SU-DHL-6 (cell line): ENCODE results near the gene CTSK.

Experiments used
- H2AFZ ChIP-seq: fragments of 200-600 bp; sonication (generic); 2 replicates; pipeline ENCODE4 v1.6.1; 2014; ENCODE audit warnings: low read depth, mild to moderate bottlenecking, moderate library complexity, mixed read lengths, antibody characterized with exemption, low read length; ENCODE audit not compliant: severe bottlenecking
- H3F3A ChIP-seq: fragments of 200-600 bp; shearing (Covaris generic); 2 replicates; pipeline ENCODE4 v1.6.0; 2016; ENCODE audit warnings: antibody characterized with exemption, mild to moderate bottlenecking; ENCODE audit not compliant: insufficient read depth
- H3K27ac ChIP-seq: fragments of 200-600 bp; sonication (generic); 2 replicates; pipeline ENCODE4 v1.5.1; 2016; ENCODE audit warnings: low read depth, mild to moderate bottlenecking, low read length, moderate library complexity, mixed read lengths
- H3K27me3 ChIP-seq: fragments of 200-600 bp; sonication (generic), shearing (Covaris generic); 2 replicates; pipeline ENCODE4 v1.6.0; 2014; ENCODE audit warnings: mild to moderate bottlenecking, low read length
- H3K36me3 ChIP-seq: fragments of 200-600 bp; sonication (generic); 2 replicates; pipeline ENCODE4 v1.6.1; 2014; ENCODE audit warnings: mild to moderate bottlenecking, low read length, mixed read lengths
- H3K4me2 ChIP-seq: fragments of 300-600, 200-600 bp; shearing (Covaris generic), sonication (generic); 2 replicates; pipeline ENCODE4 v1.6.0; 2014; ENCODE audit warnings: low read length, low read depth, mild to moderate bottlenecking; ENCODE audit not compliant: poor library complexity, severe bottlenecking
- H3K4me3 ChIP-seq: fragments of 200-600 bp; sonication (generic); 2 replicates; pipeline ENCODE4 v1.5.1; 2014; ENCODE audit warnings: antibody characterized with exemption, low read length, mild to moderate bottlenecking, mixed read lengths; ENCODE audit not compliant: insufficient read depth, poor library complexity, severe bottlenecking
- H3K79me2 ChIP-seq: fragments of 200-600 bp; sonication (generic); 2 replicates; pipeline ENCODE4 v1.6.1; 2014; ENCODE audit warnings: mild to moderate bottlenecking, low read length, moderate library complexity; ENCODE audit not compliant: insufficient read depth
- H3K9ac ChIP-seq: fragments of 200-600 bp; sonication (generic); 2 replicates; pipeline ENCODE4 v1.7.0; 2014; ENCODE audit warnings: mild to moderate bottlenecking, low read length
- H3K9me2 ChIP-seq: fragments of 200-600 bp; sonication (generic); replicated peaks from 2 replicates; pipeline ENCODE4 v1.6.1; 2014; ENCODE audit warnings: low read length; ENCODE audit not compliant: insufficient read depth
- H3K9me3 ChIP-seq: fragments of 200-600 bp; sonication (generic); 2 replicates; pipeline ENCODE4 v1.6.1; 2014; ENCODE audit warnings: low read length, mixed read lengths; ENCODE audit not compliant: insufficient read depth
- H4K20me1 ChIP-seq: fragments of 200-600 bp; sonication (generic); 2 replicates; pipeline ENCODE4 v1.6.1; 2014; ENCODE audit warnings: low read depth, mild to moderate bottlenecking, antibody characterized with exemption, low read length, moderate library complexity, mixed read lengths
- CTCF ChIP-seq: fragments of 200-600 bp; sonication (generic); IDR thresholded peaks from one replicate; pipeline ENCODE4 v1.5.1; 2017; ENCODE audit warnings: antibody characterized with exemption, mild to moderate bottlenecking, low read length, moderate library complexity; ENCODE audit not compliant: insufficient read depth, poor library complexity, severe bottlenecking
- EZH2phosphoT487 ChIP-seq: fragments of 200-600 bp; sonication (generic), shearing (Covaris generic); conservative IDR thresholded peaks from 2 replicates; pipeline ENCODE4 v1.6.1; 2018; ENCODE audit warnings: mild to moderate bottlenecking, antibody characterized with exemption, low read length, moderate library complexity, mixed read lengths

Gene CTSK

GRCh38 chr1:150820730-150821512, 12.9 kb upstream of the CTSK start:
- peaks cover 7% of the 10 kb centered on the region; the same call in 1 of the 2 replicates for H3K36me3 ChIP-seq
- H3K9me2 ChIP-seq, result no peaks in the 10 kb centered on the region
- H2AFZ ChIP-seq, result no peak overlapping the region
- no peaks in the 10 kb centered on the region for H3K79me2 ChIP-seq
- H4K20me1 ChIP-seq, result no peaks in the 10 kb centered on the region
- no peak overlapping the region for H3K9ac ChIP-seq
- no peak overlapping the region for H3K4me2 ChIP-seq
- TF ChIP-seq EZH2phosphoT487, result no peak
- no peak overlapping the region for H3K27ac ChIP-seq
- no peak overlapping the region for H3K4me3 ChIP-seq
- H3K27me3 ChIP-seq, result no peaks in the 10 kb centered on the region
- H3F3A ChIP-seq, result no peaks in the 10 kb centered on the region
- H3K9me3 ChIP-seq, result no peaks in the 10 kb centered on the region

- TF ChIP-seq CTCF, result no peak
- TF ChIP-seq EZH2phosphoT487, result no peak
- Histone ChIP-seq H2AFZ (no peak overlapping the region), H3F3A (no peaks in the 10 kb centered on the region), H4K20me1 (no peaks in the 10 kb centered on the region), H3K4me2 (no peak overlapping the region), H3K79me2 (no peaks in the 10 kb centered on the region), H3K9me2 (no peaks in the 10 kb centered on the region), H3K36me3 (no peaks in the 10 kb centered on the region; the same call in 1 of the 2 replicates), H3K9ac (no peak overlapping the region), H3K9me3 (no peaks in the 10 kb centered on the region), H3K4me3 (no peak overlapping the region), H3K27me3 (no peaks in the 10 kb centered on the region), H3K27ac (no peak overlapping the region)
Observed at GRCh38 chr1:150815871-150816270, 7.8 kb upstream of the CTSK start.

- Histone ChIP-seq H4K20me1 (no peaks in the 10 kb centered on the region), H3K27ac (no peak overlapping the region), H3K9me3 (no peaks in the 10 kb centered on the region), H3K9ac (no peak overlapping the region), H3K36me3 (no peaks in the 10 kb centered on the region; the same call in 1 of the 2 replicates), H3K9me2 (no peaks in the 10 kb centered on the region), H3K4me3 (no peak overlapping the region), H3F3A (no peaks in the 10 kb centered on the region), H2AFZ (no peak overlapping the region), H3K4me2 (no peak overlapping the region), H3K79me2 (no peaks in the 10 kb centered on the region), H3K27me3 (no peaks in the 10 kb centered on the region)
- no peak for TF ChIP-seq CTCF
- no peak for TF ChIP-seq EZH2phosphoT487
Observed at GRCh38 chr1:150813028-150813707, 5.1 kb upstream of the CTSK start.
